Esophagus muscularis mucosa (tissue), 4 donors: ENCODE data around the gene MANBA. TPM values are rescaled to one million over a fixed set of nuclear protein-coding genes. Genes with fewer than 3 reads are reported as not detected.

ENCODE experiments used
- DNase-seq: peaks from one replicate; pipeline ENCODE4 v3.0.0-alpha.2; 2017; ENCODE audit errors: extremely low spot score
- H3K27ac ChIP-seq, 4 donors: fragments of 200-600 bp; sonication (generic); replicated peaks in 1 of 4; 1 replicate in 3 of 4; 2 replicates in 1 of 4; pipeline ENCODE4 v1.5.1; 2016 to 2019; ENCODE audit warnings: mild to moderate bottlenecking in 1 of 4
- H3K27me3 ChIP-seq, 4 donors: fragments of 200-600 bp; sonication (generic); one replicate each; pipeline versions ENCODE4 v1.5.1 to v1.6.0; 2016 to 2019
- H3K36me3 ChIP-seq, 4 donors: fragments of 200-600 bp; sonication (generic); one replicate each; pipeline ENCODE4 v1.5.1; 2016 to 2019
- H3K4me1 ChIP-seq, 4 donors: fragments of 200-600 bp; sonication (generic); one replicate each; pipeline ENCODE4 v1.5.1; 2016 to 2019
- H3K4me3 ChIP-seq, 4 donors: fragments of 200-600 bp; sonication (generic); 1 replicate in 2 of 4; 2 replicates in 2 of 4; pipeline ENCODE4 v1.5.1; 2016 to 2019; ENCODE audit warnings: mild to moderate bottlenecking in 4 of 4, moderate library complexity in 1 of 4
- H3K9me3 ChIP-seq, 4 donors: fragments of 200-600 bp; sonication (generic); 1 replicate in 3 of 4; 2 replicates in 1 of 4; pipeline ENCODE4 v1.5.1; 2016 to 2019
- EP300 ChIP-seq: sonication (generic); formaldehyde crosslinking; IDR thresholded peaks from one replicate; pipeline ENCODE4 v1.6.1; 2017; ENCODE audit warnings: antibody characterized with exemption
- POLR2A ChIP-seq: fragments of 450-650 bp; IDR thresholded peaks from one replicate; pipeline ENCODE4 v1.6.1; 2017; ENCODE audit warnings: antibody characterized with exemption, moderate library complexity, mild to moderate bottlenecking, low read depth
- POLR2AphosphoS5 ChIP-seq, 2 donors: sonication (generic); formaldehyde crosslinking; IDR thresholded peaks; one replicate each; pipeline ENCODE4 v1.6.1; 2017; ENCODE audit warnings: antibody characterized with exemption in 2 of 2
- WGBS: methylation state at CpG from one replicate; pipeline ENCODE4 v1.1.5; 2018; 5-methylcytosine and 5-hydroxymethylcytosine counted together
- intact Hi-C: fragments of 100-400 bp; cut with DNase I; formaldehyde crosslinking; loops from one replicate; pipeline ENCODE4 v1.15.1; 2023
- total RNA-seq, 4 donors: library from RNA; depleted of rRNA; stranded (reverse); fragments of >200 nt; gene quantifications; one replicate each; pipeline versions ENCODE4 v1.1.0 to v1.2.1, GENCODE V29; 2016
- TF ChIP-seq, protein P1 (sequence below), 3 experiments: fragments of 200-600 bp in 2 of 3; fragments of 450-650 bp in 1 of 3; sonication (generic) in 2 of 3; IDR thresholded peaks; one replicate each; pipeline ENCODE4 v1.5.1; 2017 to 2019; ENCODE audit warnings: antibody characterized with exemption in 3 of 3, mild to moderate bottlenecking in 2 of 3, moderate library complexity in 1 of 3

The MANBA gene
- total RNA-seq, 4 donors from 2014 or later = 22.1 to 24.9 (median 24.5) TPM

- peak in 1 of 2 donors; percentile 19 for TF ChIP-seq POLR2AphosphoS5 (IDR thresholded peaks at IDR 0.05)
- TF ChIP-seq, protein P1, sequence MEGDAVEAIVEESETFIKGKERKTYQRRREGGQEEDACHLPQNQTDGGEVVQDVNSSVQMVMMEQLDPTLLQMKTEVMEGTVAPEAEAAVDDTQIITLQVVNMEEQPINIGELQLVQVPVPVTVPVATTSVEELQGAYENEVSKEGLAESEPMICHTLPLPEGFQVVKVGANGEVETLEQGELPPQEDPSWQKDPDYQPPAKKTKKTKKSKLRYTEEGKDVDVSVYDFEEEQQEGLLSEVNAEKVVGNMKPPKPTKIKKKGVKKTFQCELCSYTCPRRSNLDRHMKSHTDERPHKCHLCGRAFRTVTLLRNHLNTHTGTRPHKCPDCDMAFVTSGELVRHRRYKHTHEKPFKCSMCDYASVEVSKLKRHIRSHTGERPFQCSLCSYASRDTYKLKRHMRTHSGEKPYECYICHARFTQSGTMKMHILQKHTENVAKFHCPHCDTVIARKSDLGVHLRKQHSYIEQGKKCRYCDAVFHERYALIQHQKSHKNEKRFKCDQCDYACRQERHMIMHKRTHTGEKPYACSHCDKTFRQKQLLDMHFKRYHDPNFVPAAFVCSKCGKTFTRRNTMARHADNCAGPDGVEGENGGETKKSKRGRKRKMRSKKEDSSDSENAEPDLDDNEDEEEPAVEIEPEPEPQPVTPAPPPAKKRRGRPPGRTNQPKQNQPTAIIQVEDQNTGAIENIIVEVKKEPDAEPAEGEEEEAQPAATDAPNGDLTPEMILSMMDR (IDR thresholded peaks at IDR 0.05) = no peak
- no peak for TF ChIP-seq POLR2A
- no peak overlapping the region for H3K27ac ChIP-seq
- no peaks in the 10 kb centered on the region for H3K4me1 ChIP-seq
- WGBS = 70% methylated on average over 3 of the region's 3 CpGs
- peaks cover 0 to 26% (median 7%) of the 10 kb centered on the region in 4 donors for H3K36me3 ChIP-seq
- intact Hi-C loops = no loop called here
- no peak for DNase-seq
- no peaks in the 10 kb centered on the region for H3K27me3 ChIP-seq
- no peak overlapping the region for H3K4me3 ChIP-seq
- H3K9me3 ChIP-seq = no peaks in the 10 kb centered on the region
Observed at GRCh38 chr4:102789317-102789717, 28.5 kb upstream of the MANBA start.

DNA sequence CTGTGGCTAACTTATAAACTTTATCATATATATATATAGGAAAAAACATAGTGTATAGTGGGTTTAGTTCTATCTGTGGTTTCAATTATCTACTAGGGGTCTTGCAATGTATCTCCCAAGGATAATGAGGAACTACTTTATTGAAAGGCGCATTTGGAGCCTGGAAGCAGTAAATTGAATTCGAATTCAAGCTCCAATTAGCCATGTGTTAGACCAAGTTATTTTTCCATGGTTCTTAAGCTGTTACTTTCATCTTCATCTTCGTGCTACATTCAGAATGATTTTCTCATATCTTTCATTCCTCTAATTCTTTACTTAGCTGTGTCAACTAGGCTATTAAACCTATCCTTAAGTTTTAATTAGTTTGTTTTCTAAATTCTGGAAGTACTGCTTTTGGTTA is 27.2 kb upstream of the MANBA start:
- Histone ChIP-seq H3K9me3 (no peaks in the 10 kb centered on the region), H3K36me3 (peaks cover 0 to 15% (median 7%) of the 10 kb centered on the region in 4 donors), H3K27ac (no peak overlapping the region), H3K4me1 (no peaks in the 10 kb centered on the region), H3K4me3 (no peak overlapping the region), H3K27me3 (no peaks in the 10 kb centered on the region)
- TF ChIP-seq POLR2AphosphoS5 (IDR thresholded peaks at IDR 0.05) = no peak
- TF ChIP-seq POLR2A = no peak
- TF ChIP-seq, protein P1 (IDR thresholded peaks at IDR 0.05) = no peak
- TF ChIP-seq EP300 = no peak
- no peak for DNase-seq
- 94% methylated on average over 3 of the region's 3 CpGs for WGBS
- intact Hi-C loops = no loop called here

DNA sequence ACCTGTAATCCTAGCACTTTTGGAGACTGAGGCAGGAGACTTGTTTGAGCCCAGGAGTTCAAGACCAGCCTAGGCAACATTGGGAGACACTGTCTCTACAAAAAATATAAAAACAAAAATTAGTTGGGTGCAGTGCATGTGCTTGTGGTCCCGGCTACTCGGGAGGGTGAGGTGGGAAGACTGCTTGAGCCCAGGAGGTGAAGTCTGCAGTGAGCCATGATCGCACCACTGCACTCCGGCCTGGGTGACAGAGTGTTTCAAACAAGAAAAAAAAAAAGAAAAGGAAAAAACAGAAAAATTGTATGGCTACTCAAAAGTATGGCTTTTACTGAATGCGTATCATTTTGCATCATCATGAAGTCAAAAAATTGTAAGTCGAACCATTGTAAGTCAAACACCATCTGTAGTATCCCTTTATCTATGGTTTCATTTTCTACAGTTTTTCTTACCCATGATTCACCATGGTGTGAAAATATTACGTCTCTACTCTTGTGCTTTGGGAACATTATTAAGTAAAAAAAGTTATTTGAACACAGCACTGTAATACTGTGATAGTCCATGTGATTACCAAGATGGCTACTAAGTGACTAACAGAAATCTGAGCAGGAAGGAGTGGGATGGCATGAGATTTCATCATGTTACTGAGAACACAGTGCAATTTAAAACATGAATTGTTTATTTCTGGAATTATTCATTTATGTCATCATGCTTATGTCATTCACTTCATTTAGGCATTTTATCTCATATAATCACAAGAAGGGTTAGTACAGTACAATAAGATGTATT is 26.5 kb upstream of the MANBA start:
- Histone ChIP-seq H3K9me3 (no peaks in the 10 kb centered on the region), H3K4me1 (no peaks in the 10 kb centered on the region), H3K27me3 (no peaks in the 10 kb centered on the region), H3K27ac (no peak overlapping the region), H3K36me3 (peaks cover 0 to 8% (median 5%) of the 10 kb centered on the region in 4 donors), H3K4me3 (no peak overlapping the region)
- TF ChIP-seq, protein P1 (IDR thresholded peaks at IDR 0.05) = no peak
- no peak for TF ChIP-seq EP300
- no peak for DNase-seq
- WGBS = 92% methylated on average over 7 of the region's 7 CpGs
- intact Hi-C loops = no loop called here

GRCh38 chr4:102786279-102786678 is 25.5 kb upstream of the MANBA start:
- H3K27me3 ChIP-seq = no peaks in the 10 kb centered on the region
- DNase-seq = no peak
- H3K4me1 ChIP-seq = no peaks in the 10 kb centered on the region
- H3K27ac ChIP-seq = no peak overlapping the region
- H3K4me3 ChIP-seq = no peak overlapping the region
- intact Hi-C loops = no loop called here
- 56% methylated on average over 1 of the region's 1 CpG for WGBS
- peaks cover 0 to 3% (median 2%) of the 10 kb centered on the region in 4 donors for H3K36me3 ChIP-seq
- H3K9me3 ChIP-seq = no peaks in the 10 kb centered on the region
- TF ChIP-seq POLR2A = no peak
- TF ChIP-seq, protein P1 (IDR thresholded peaks at IDR 0.05) = no peak
- TF ChIP-seq POLR2AphosphoS5 (IDR thresholded peaks at IDR 0.05) = no peak
- TF ChIP-seq EP300 = no peak

DNA sequence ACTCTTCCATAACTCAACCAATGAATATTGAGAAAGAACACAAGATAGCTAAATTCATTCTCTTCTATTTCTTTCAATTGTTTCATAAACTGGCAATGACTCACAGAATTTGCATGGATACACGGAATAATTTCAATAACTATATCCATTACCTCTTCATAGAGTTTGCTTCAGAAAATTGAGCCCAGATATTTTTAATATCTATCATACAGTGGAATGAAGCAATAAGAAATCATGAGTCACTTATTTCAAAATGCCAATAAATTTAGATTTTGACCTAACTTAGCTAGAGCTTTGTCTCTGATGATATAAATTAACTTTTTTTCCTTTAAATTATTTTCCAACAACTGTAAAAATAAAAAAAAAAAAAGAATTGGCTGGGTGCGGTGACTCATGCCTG is 22.2 kb upstream of the MANBA start:
- no peak for TF ChIP-seq POLR2A
- TF ChIP-seq, protein P1 (IDR thresholded peaks at IDR 0.05) = no peak
- Histone ChIP-seq H3K27ac (no peak overlapping the region), H3K4me3 (no peak overlapping the region), H3K36me3 (no peaks in the 10 kb centered on the region), H3K4me1 (no peaks in the 10 kb centered on the region), H3K27me3 (no peaks in the 10 kb centered on the region), H3K9me3 (no peaks in the 10 kb centered on the region)
- 88% methylated on average over 2 of the region's 2 CpGs for WGBS
- no peak for DNase-seq
- intact Hi-C loops = no loop called here
